Bladder microvascular endothelial cell (primary cell): ENCODE results near the gene SLC40A1. TPM values are rescaled to one million over a fixed set of nuclear protein-coding genes. Genes with fewer than 3 reads are reported as not detected.

Experiments used
- total RNA-seq: library from RNA; depleted of rRNA; stranded (reverse); fragments of >200 nt; gene quantifications from 2 replicates; pipeline ENCODE4 v1.2.3, GENCODE V29; 2014

Gene SLC40A1, protein sequence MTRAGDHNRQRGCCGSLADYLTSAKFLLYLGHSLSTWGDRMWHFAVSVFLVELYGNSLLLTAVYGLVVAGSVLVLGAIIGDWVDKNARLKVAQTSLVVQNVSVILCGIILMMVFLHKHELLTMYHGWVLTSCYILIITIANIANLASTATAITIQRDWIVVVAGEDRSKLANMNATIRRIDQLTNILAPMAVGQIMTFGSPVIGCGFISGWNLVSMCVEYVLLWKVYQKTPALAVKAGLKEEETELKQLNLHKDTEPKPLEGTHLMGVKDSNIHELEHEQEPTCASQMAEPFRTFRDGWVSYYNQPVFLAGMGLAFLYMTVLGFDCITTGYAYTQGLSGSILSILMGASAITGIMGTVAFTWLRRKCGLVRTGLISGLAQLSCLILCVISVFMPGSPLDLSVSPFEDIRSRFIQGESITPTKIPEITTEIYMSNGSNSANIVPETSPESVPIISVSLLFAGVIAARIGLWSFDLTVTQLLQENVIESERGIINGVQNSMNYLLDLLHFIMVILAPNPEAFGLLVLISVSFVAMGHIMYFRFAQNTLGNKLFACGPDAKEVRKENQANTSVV
- total RNA-seq, result 5.0 and 101 TPM in 2 replicates

DNA sequence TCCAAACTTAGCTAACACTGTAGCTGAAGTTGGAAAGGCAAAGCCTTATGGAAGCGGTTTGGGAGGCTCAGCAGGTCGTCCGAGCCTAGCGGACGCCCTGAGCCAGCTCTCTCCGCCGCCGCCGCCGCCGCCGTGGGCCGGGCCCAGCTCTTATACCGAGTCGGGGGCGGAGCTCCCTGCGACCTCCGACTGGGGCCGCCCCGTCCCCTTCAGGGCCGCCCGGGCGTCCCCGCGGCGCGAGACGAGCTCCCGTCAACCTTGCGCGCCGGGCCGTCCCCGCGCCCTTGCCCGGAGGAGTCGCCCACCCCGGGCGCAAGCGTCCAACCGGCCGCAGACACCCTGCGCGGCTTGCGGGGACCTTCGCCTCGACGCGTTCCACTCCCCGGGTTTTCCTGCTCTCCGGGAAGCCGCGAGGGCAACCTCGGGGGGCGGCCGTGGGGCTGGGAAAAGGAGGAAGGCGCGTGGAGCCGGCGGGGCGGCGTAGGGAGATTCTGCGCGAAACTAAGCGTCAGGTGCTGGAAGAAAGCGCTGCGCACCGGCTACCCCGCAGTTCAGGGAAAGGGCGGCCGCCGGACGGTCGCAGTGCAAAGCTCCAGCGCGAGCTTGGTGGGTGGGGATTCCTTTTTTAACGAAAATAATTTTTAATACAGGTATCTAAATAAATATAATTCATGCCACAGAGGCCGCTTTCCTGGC lies at the start of gene SLC40A1:
Gene SLC40A1, minus strand, starts transcription at position 129 of the 696 bp plus-strand sequence. CDS start 326 bp downstream, outside the sequence.

Other genes starting within 250 kb of the SLC40A1 start
- gene WDR75, start 139.3 kb downstream of the SLC40A1 start, total RNA-seq, result 30.8 and 61.0 TPM in 2 replicates
- 36.6 and 58.4 TPM in 2 replicates for gene ASNSD1, start 80.7 kb upstream of the SLC40A1 start, total RNA-seq
- 3.1 and 8.7 TPM in 2 replicates for gene ANKAR, start 93.9 kb upstream of the SLC40A1 start, total RNA-seq
- gene OSGEPL1, start 182.0 kb upstream of the SLC40A1 start, total RNA-seq, result 4.2 and 7.0 TPM in 2 replicates
- gene ORMDL1, start 203.6 kb upstream of the SLC40A1 start, total RNA-seq, result 23.6 and 86.5 TPM in 2 replicates
- gene PMS1, start 203.7 kb upstream of the SLC40A1 start, total RNA-seq, result 14.2 and 55.2 TPM in 2 replicates